KG1 (cell line): Measurements from ENCODE around the gene ACOXL.

ENCODE experiments used
- DNase-seq: peaks from one replicate; lab custom pipeline; 2025; lab: John Stamatoyannopoulos, UW

The ACOXL gene

DNA sequence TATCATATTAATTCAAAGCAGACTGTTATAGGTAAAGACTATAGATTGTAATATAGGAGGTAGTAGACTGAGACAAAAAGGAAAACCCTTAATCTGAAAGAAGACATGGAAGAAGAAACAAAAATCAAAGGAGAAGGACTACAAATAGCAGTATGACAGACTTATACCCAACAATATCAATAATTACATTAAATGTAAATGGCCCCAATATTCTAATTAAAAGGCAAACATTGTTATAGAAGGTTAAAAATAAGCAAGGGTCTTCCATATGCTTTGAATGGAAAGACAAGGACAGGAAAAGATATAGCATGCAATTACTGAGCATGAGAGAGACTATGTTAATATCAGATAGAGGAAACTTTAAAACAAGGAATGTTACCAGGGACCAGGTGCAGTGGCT, 278.8 kb downstream of the ACOXL start:
- no peak for DNase-seq

DNA sequence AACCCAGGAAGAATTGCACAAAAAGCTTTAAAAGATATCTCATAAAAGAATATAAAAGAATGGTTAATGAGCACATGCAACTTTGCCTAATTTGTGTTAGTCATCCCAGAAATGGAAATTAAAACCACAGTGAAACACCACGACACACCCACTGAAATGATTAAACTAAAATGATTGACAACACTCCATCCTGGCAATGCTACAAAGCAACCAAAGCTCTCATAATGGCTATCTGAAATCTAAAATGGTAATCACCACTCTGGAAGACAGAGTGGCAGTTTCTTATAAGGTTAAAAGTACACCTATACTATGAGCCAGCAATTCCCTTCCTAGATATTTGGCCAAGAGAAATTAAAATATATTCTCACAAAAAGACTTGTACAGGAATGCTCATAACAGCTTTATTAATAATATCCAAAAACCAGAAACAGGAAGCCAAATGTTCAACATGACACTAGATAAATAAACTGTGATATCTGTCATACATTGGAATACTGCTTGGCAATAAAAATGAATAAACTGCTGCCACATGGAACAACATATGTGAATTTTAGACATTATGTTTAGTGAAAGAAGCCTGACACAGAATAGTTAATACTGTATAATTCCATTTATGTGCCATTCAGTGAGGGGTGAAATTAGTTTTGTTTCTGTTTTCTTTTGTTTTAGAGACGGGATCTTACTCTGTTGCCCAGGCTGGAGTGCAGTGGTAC, 283.1 kb downstream of the ACOXL start:
- no peak for DNase-seq

DNA sequence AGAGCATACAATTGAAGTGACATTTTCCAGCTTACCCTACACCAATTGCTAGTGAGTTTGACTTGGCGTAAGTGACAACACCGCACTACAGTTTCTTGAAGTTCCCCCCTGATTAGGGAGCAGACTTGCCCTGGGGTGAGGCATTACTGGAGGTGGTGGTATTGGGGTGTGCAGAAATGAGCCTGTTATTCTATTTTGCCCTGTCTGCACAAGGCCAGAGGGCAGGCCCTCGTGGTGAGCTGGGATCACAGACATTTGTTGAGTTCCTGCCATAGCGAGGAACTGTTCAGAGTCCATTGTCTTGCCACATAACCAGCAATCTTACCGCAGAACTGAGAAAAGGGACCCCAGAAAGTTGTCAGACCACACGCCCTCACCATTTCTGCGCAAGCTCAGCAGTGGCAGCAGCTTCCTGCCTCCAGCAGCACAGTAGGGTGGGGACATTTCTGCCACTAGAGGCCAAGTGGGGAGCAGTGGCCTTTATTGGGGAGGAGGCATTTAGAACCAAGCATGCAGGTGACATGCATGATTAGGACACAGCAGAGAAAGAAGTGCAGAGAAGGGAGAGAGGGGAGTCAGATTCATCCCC, 284.8 kb downstream of the ACOXL start:
- DNase-seq = no peak

DNA sequence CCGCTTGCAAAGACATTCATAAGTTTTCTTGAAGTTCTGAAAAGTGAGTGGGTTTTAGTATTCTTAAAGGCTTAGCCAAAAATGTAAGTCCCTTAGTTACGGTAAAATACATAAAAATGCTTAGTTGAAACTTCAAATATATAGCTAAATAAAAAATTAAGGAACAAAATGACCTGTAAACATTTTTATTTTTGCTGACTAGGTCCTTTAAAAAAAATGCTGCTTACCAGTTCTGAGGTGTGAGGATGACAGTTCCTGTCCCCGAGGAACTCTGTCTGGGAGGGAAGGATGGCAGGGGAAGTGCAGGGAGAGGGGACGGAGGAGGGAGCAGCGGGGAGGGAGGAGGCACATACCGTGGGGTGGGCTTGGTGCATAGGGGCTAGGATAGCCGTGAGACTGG, 285.5 kb downstream of the ACOXL start:
- DNase-seq = no peak

DNA sequence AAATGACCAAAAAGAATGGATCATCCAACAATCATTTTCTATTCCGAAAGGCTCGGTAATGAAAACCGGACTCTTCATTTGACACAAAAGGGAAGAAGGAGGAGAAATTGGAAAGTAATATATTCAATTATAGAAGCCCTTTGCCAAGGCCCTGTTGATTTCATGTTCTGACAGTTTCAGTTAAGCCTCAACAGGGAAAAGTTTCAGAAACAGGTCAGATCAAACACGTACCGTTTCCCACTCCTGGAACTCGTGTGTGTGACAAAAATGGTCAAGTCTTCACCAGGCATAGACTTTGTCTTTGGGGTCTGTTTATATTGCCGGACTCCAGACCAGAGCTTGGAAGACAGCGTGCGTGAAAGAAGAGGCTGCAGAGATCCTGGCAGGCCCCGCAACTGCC, 287.0 kb downstream of the ACOXL start:
- DNase-seq = no peak

DNA sequence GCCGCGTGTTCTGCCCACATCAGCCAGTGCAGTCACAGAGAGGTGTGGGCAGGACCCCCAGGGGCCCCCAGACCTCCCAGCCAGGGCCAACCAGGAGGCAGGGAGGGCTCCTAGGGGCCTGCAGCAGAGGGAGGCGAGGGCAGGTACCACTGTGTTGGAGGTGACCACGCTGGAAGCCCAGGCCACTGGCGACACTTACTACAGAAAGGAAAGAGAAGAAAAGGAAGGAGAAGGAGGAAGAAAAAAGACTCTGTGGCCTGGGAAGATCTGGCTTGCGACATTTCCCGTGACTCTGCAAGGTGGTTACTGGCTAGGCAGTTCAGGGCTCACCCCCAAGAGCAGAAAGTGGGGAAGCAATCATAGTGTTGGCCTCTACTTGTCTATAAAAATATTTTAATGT, 290.3 kb downstream of the ACOXL start:
- no peak for DNase-seq

DNA sequence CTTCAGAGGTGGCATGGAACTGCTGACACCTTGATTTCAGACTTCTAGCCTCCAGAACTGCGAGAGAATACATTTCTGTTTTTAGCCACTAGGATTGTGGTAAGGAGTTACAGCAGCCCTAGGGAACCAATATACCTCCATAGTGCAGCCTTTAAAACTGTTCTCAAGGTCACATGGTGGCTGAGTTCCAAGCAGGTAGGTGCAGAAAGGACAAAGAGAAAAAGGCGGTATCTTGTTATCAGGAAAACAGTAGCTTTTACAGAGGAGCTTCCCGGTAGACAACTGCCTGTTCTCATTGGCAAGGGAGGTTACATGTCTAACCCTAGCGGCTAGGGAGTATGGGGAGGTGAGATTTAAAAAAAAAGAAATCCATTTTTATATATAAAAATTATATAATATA, 292.1 kb downstream of the ACOXL start:
- DNase-seq = no peak

DNA sequence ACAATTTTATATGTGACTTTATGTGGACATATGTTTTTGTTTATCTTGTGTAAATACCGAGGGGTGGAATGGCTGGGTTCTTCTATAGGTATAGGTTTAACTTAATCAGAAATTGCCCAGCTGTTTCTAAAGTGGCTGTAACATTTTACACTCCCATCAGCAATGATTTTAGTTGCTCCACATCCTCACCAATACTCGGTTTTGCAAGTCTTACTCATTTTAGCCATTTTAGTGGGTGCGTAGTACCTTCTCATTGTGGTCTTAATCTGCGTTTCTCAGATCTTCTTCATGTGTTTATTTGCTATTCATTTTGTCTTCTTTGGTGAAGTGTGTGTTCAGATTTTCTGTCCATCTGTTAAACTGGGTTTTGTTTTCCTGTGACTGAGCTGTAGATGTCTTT, 292.9 kb downstream of the ACOXL start:
- no peak for DNase-seq

DNA sequence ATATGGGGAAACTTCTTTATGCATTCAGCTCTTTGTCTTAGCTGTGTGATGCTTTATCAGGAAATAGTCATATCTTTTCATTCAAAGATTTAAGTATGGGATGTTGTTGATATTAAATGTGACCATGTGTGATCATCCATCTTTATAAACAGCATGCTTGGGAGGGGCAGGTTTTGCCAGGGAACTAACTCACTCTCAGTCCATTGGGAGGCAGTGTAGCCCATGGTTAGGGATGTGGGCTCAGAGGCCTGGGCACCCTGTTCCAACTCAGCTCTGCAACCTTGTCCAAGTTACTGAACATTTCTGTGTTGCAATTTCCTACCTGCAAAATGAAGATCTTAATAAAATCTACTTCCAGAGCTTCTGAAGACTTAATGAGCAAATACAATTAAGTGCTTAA, 296.3 kb downstream of the ACOXL start:
- no peak for DNase-seq

DNA sequence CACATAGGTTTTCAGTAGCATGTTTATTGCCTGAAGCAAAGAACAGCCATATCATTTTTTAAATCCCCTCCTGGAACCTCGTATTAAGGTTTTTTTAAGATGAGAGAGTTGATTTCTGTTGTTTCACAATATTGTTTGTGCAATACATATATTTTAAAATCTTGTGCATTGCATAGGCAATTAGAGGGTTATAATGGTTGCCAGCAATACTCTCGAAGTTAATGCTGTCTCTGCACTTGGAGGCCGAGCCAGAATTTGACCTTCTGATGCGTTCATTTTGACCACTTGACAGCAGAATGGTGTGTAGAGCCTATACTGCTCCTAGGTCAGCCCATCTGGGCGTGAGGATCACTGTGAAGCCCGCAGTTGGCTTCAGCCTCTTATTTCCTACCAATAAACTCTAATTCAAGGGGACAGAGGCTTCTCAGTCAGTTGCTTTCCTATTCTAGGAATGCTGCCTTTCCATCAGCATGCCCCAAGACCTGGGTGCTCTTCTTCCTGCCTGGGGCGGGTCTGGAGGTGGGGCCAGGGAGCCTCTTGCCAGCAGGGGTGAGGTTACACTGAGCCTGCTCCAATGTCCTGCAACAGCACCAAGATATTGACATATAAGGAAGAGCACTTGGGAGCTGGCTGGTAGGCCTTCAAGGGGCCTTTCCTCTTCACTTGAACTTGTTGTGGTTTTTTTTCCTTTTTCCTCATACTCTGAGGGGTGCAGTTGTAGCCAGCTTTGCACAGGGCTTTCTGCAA, 297.0 kb downstream of the ACOXL start:
- no peak for DNase-seq

DNA sequence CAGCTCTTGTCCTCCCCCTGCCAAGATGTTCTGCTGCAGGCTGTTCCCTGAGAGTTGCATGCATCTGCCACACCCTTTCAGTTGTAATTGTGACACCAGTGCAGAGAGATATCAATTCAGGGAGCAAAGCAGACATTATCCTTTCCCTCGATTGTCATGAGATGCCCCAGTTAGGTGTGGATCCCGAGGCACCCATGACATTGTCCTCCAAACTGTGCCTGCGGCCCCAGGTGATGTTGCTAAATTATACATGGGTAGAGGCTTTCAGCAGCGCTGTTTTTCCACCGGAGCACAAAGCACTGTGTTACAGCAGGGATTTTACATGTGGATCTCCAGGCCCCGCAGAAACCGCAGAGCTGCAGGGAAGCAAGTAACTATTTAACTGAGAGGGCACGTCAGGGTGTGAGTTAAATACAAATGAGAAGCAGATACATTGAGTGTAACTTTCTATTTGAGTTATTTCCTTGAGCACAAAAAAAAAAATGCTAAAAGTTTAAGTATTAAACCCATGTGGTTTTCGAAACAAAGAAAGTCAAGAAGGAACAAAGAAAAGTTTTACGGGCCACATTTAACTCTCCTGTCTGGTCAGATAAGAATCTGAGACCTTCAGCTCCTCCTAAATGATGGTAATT, 298.0 kb downstream of the ACOXL start:
- DNase-seq = no peak

DNA sequence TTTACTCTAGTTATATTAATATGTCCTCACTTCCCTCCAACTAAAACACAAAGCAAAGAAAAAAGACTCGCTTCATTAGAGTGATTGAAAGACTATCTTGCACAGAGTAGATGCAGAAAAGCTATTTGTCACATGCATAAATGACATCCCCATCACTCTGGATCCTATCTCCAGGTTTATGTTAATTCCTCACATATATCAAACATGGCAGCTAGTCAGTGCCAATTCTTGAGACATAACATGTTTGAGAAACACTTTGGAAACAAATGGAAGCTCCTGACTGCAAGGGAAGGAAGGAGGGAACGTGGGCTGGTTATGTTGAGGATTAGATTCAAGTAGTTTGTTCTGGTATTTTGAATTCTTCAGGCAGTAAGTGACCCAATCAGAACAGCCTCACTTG, 298.6 kb downstream of the ACOXL start:
- DNase-seq = no peak

DNA sequence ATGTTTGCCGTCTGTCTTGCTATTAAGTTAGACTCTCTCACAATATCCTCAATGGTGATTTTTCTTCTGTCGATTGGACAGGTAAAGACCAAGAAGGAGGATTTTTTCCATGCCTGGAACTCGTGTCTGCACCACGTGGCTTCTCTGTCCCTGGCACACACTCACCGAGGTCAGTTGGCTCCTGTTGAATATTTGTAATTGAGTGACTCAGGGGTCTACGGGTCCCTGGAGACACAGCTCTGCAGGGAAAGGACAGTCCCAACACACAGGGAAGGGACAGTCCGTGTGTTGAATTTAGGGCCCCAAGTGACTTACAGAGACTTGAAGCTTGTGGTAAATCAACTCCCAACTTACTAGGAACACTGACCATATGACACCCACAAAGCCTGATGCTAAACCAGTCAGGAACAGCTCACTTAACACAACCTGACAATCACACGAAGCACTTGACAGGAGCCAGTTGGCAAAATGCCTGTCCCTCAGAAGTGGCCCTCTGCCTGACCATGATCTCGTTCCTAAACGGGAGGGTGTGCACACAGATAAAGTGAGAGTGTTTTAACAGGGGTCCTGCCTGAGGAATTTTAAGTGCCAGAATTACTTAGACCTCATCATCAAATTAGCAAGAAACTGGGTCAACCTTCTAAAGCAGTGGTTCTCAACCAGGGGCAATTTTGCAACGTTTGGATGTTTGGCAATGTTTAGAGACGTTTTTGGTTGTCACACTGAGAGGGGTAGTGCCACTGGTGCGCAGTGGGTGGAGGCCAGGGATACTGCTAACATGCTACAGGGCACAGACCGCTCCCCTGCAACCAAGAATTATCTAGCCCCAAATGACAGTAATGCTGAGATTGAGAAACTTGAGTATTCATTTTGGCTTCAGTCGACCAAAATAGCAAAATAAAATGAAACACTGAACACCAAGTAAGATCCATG, 299.4 kb downstream of the ACOXL start:
- no peak for DNase-seq

DNA sequence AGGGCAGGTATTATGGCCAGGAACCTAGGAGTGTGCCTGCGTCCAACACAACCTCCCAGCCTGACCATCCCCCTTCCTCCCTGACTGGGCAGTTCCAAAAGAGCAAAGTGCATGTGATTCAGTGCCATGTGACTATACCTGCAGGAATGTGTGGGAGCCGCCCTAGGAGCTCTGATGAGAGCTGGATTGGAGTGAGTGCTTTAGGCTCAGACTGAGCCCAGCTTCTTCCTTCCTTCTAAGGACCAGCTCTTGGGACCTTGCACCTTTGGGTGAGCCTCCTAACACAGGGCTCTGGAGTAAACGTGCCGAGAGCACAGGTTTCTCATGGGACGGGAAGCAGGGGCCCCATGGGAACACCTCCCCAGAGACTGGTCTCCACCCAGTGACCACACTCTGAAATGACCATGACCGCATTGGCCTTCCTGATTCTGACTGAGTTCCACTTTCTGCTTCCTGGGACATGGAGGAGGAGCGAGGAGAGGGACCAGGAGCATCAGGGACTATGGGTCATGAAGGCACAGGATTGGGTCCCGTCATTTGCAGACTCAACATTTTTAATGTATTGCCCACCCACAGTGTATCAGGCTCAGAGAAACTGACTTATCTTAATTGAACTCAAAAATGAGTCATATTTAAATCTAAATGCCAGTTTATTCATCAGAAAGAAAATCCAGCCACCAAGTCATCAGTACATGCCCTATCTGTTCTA, 300.5 kb downstream of the ACOXL start:
- no peak for DNase-seq

DNA sequence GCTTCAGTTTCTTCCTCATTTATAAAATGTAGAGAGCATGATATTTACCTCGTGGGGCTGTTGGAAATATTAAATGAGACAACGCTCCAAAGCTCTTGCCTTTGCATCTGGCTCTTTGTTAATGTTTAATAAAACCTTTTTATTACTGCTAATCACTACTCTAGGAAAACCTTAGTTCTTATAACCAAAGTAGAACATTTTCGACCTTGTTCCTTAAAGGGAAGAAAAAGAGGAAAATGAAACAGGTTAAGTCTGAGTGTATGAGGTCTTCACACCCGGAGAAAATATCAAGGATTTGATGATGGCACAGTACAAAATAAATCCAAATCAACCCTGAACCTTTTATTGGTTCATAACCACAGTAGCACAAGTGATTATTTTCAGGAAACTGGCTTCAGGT, 301.8 kb downstream of the ACOXL start:
- no peak for DNase-seq

DNA sequence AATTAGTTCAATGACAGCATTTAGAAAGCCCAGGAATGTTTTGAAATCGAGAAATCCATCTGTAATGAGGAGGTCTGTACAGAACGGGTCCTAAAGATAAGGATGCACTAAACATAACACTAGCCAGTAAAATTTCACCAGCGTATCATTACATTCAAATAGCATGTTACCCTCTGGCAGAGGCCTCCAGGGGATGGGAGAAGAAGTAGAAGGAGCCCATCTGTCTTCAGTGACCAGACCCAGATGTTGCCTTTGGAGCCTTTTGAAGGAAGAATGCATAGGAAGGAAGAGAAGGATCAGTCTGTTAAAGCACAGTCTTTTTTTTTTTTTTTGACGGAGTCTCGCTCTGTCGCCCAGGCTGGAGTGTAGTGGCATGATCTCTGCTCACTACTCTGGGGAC, 302.2 kb downstream of the ACOXL start:
- no peak for DNase-seq

DNA sequence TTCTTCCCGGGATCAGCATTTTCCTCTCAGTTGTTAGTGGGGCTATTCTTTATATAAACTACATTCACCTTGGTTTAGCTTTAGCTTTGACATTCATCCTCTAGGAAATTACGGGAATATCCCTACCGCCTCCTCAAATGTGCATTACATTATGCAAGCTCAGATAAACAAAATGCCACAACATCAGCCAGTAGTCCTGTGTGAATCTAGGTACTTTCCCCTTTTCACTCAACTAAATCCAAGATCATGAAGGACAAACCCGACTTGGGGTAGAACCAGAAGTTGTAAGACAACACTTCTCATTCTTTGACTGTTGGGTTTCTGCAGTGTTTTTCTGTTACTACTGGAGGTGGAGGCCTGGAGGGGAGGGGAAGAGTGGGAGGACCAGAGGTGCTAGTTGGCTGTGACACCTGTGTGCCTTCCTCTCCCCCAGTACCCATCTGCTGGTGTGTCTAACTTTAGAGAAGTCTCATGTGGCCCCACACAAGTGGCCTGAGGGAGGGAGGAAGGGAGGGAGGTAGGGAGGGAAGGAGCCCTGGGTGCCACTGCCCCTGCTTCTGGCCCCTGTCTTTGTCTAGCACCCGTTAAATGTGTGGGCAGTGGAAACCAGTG, 303.6 kb downstream of the ACOXL start:
- no peak for DNase-seq

DNA sequence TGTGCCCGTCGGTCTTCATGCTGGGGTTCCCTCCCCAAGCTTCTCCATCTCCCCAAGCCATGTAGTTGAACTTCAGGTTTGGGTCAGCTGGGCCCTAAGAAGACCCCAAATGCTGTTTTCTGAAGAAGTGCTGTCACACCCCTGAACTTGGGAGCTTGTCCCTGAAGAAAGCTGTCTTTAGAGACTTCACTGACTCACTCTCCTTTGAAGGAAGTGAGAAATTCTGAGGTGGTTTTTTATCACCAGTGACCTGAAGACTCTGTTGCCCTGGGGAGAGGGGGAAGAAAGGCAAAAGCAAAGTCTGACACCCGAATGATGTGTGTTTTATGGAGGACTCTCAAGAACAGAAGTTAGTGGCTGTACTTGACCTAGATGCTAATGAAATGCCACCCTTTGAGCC, 304.8 kb downstream of the ACOXL start:
- no peak for DNase-seq

DNA sequence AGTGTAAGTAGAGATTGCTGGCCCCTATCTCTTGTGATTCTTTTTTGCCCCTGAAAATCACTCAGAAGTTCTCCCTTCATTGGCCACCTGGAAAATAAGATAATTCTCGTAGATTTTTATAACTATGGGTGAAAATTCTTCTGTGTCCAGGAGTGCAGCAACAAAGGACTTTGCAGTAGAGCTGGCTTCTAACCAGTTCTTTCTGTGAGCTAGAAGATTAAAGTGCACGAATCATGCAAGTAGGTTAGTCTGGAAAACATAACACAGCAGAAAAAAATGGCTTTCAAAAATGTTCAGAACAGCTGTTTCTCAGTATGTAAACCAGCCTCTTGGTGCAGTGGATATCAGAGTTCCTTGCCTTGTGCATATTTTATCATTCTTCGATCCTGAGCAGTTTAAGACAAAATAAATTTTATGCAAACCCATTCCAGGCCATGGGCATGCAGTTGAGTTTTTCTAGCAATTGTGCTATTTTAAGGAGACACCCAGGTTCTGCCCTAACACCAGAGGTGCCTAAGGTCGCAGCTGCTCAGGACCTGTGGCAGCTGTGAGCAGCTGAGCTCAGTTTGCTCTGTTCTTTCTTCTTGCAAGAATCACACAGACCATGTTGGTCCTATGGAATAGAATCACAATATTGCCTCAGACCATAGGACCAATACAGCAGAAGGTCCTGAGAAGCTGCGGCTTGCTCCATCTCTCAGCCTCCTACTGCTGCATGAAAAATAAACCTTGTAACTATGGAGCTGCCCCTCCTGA, 307.4 kb downstream of the ACOXL start:
- no peak for DNase-seq
